K562 (cell line): Measurements from ENCODE around the gene SYS1. TPM values are rescaled to one million over a fixed set of nuclear protein-coding genes. Genes with fewer than 3 reads are reported as not detected.

Experiments
- ATAC-seq: fragments of 200-7000 bp; cut with Tn5 transposase; 3 replicates; pipeline ENCODE4 v1.9.1; 2020; ENCODE audit warnings: moderate library complexity
- BruUV-seq: library from RNA; stranded (reverse); fragments of 400-500 nt; replicated peaks from 2 replicates; lab custom pipeline; 2021; lab: Mats Ljungman, UMichigan
- CTCF ChIA-PET: fragments of 300-600 bp; formaldehyde crosslinking; extraction: SDS; loops from one replicate; lab custom pipeline; 2021; ENCODE audit warnings: low intra/inter-chr PET ratio; lab: Yijun Ruan, JAX
- POLR2A ChIA-PET: fragments of 300-600, 350-650 bp; sonication (Branson Sonifier 250); formaldehyde crosslinking; extraction: SDS; loops from one replicate; lab custom pipeline; 2021; ENCODE audit warnings: antibody characterized with exemption, inconsistent platforms; lab: Yijun Ruan, JAX
- DNase-seq, 4 experiments: peaks; one replicate each; pipeline versions ENCODE4 v3.0.0 to v3.0.0-alpha.2; 2011 to 2018; ENCODE audit warnings: low spot score in 3 of 4, mixed read lengths in 3 of 4; ENCODE audit errors: extremely low read depth in 1 of 4
- FAIRE-seq: peaks from 2 replicates; lab custom pipeline; 2011; peaks lifted over from hg19 to GRCh38; lab: Jason Lieb, UNC
- H2AFZ ChIP-seq: 2 replicates; pipeline ENCODE4 v1.6.0; 2011; ENCODE audit warnings: low read depth, low read length, control low read depth, inconsistent platforms
- H3K27ac ChIP-seq: fragments of 200-600 bp; 3 replicates; pipeline ENCODE4 v1.8.0; 2011; ENCODE audit warnings: low read depth, mild to moderate bottlenecking, control low read depth, inconsistent platforms, low read length, moderate library complexity, mixed read lengths; ENCODE audit errors: extremely low read depth
- H3K27me3 ChIP-seq, 2 experiments: fragments of 300-600 bp in 1 of 2; 2 replicates in 1 of 2; 3 replicates in 1 of 2; pipeline versions ENCODE4 v1.6.0 to v1.8.0; 2011; ENCODE audit warnings: inconsistent platforms in 2 of 2, low read length in 2 of 2, mild to moderate bottlenecking in 1 of 2, mixed read lengths in 1 of 2, moderate library complexity in 1 of 2; ENCODE audit not compliant: control insufficient read depth in 2 of 2, insufficient read depth in 2 of 2
- H3K36me3 ChIP-seq: fragments of 300-600 bp; 3 replicates; pipeline ENCODE4 v1.8.0; 2011; ENCODE audit warnings: mild to moderate bottlenecking, low read length, inconsistent platforms; ENCODE audit not compliant: control insufficient read depth, insufficient read depth
- H3K4me1 ChIP-seq, 2 experiments: fragments of 200-600 bp in 1 of 2; replicated peaks in 1 of 2; 2 replicates in 1 of 2; 3 replicates in 1 of 2; pipeline versions ENCODE4 v1.5.1 to v1.8.0; 2011; ENCODE audit warnings: inconsistent platforms in 2 of 2, low read length in 2 of 2, mild to moderate bottlenecking in 1 of 2, mixed read lengths in 1 of 2, moderate library complexity in 1 of 2; ENCODE audit not compliant: control insufficient read depth in 2 of 2, insufficient read depth in 2 of 2
- H3K4me2 ChIP-seq: 2 replicates; pipeline ENCODE4 v1.6.1; 2011; ENCODE audit warnings: low read length, control low read depth, inconsistent platforms, mixed read lengths; ENCODE audit not compliant: insufficient read depth
- H3K4me3 ChIP-seq: fragments of 200-600 bp; sonication (generic), shearing (Covaris generic); 2 replicates; pipeline ENCODE4 v1.5.1; 2016; ENCODE audit warnings: control low read depth, inconsistent platforms
- H3K79me2 ChIP-seq: fragments of 200-600 bp; 3 replicates; pipeline ENCODE4 v1.8.0; 2011; ENCODE audit warnings: low read length, inconsistent platforms; ENCODE audit not compliant: control insufficient read depth, insufficient read depth
- H3K9ac ChIP-seq, 2 experiments: 2 replicates each; pipeline versions ENCODE4 v1.6.0 to v1.6.1; 2011; ENCODE audit warnings: low read depth in 2 of 2, low read length in 2 of 2, control low read depth in 1 of 2, inconsistent platforms in 1 of 2, mild to moderate bottlenecking in 1 of 2, mixed read lengths in 1 of 2; ENCODE audit not compliant: insufficient read depth in 1 of 2
- H3K9me1 ChIP-seq: one replicate; pipeline ENCODE4 v1.6.0; 2011; ENCODE audit warnings: inconsistent platforms, mild to moderate bottlenecking, low read length, moderate library complexity; ENCODE audit not compliant: control insufficient read depth, insufficient read depth
- H3K9me3 ChIP-seq: replicated peaks from 2 replicates; pipeline ENCODE4 v1.5.1; 2011; ENCODE audit warnings: low read depth, low read length, inconsistent platforms; ENCODE audit not compliant: control insufficient read depth, insufficient read depth
- H4K20me1 ChIP-seq: replicated peaks from 2 replicates; pipeline ENCODE4 v1.6.1; 2011; ENCODE audit warnings: low read length, inconsistent platforms, mixed read lengths; ENCODE audit not compliant: control insufficient read depth, insufficient read depth
- CHAMP1 ChIP-seq: fragments of 450-650 bp; IDR thresholded peaks from 2 replicates; pipeline ENCODE4 v1.6.1; 2016; ENCODE audit warnings: mild to moderate bottlenecking
- CXXC5 ChIP-seq: fragments of 250-450 bp; sonication (Bioruptor Pico); IDR thresholded peaks from 2 replicates; pipeline ENCODE4 v1.8.0; 2022; ENCODE audit warnings: inconsistent platforms, mild to moderate bottlenecking, moderate library complexity
- FOXJ2 ChIP-seq: fragments of 200-800 bp; sonication (Bioruptor generic); IDR thresholded peaks from 2 replicates; pipeline ENCODE4 v1.6.1; 2016; ENCODE audit warnings: missing genetic modification characterization, missing compliant biosample characterization
- HCFC1 ChIP-seq: IDR thresholded peaks from 2 replicates; pipeline ENCODE4 v1.6.1; 2012; ENCODE audit warnings: low read depth, low read length, improper control_type of control experiment
- HDAC2 ChIP-seq: fragments of 450-650 bp; IDR thresholded peaks from 2 replicates; pipeline ENCODE4 v1.6.1; 2016; ENCODE audit warnings: mild to moderate bottlenecking
- ILF3 ChIP-seq: fragments of 450-650 bp; IDR thresholded peaks from 2 replicates; pipeline ENCODE4 v1.6.1; 2018; ENCODE audit warnings: antibody characterized with exemption, mild to moderate bottlenecking, moderate library complexity, borderline replicate concordance
- MXI1 ChIP-seq: IDR thresholded peaks from 2 replicates; pipeline ENCODE4 v1.6.1; 2011; ENCODE audit warnings: low read depth, mild to moderate bottlenecking, improper control_type of control experiment, low read length
- SMAD3 ChIP-seq: fragments of 450-650 bp; formaldehyde crosslinking; conservative IDR thresholded peaks from 2 replicates; pipeline ENCODE4 v1.4.0; 2020; ENCODE audit warnings: mild to moderate bottlenecking
- SMAD4 ChIP-seq: fragments of 250-450 bp; sonication (Bioruptor Pico); conservative IDR thresholded peaks from 2 replicates; pipeline ENCODE4 v1.8.0; 2021; ENCODE audit warnings: inconsistent platforms, mild to moderate bottlenecking, moderate library complexity
- TCF3 ChIP-seq: sonication (generic); formaldehyde crosslinking; IDR thresholded peaks from 2 replicates; pipeline ENCODE4 v1.4.0; 2020; ENCODE audit warnings: mild to moderate bottlenecking, missing genetic modification reagents
- ZNF143 ChIP-seq: sonication (generic); formaldehyde crosslinking; IDR thresholded peaks from 2 replicates; pipeline ENCODE4 v1.9.0; 2022; ENCODE audit warnings: mild to moderate bottlenecking, missing genetic modification reagents
- ZNF444 ChIP-seq: fragments of 250-450 bp; sonication (Bioruptor Pico); IDR thresholded peaks from 2 replicates; pipeline ENCODE4 v1.4.0; 2020; ENCODE audit warnings: mild to moderate bottlenecking, moderate library complexity
- WGBS: fragments of 100-300 bp; shearing (Covaris generic); methylation state at CpG from one replicate; pipeline ENCODE4 v1.1.6; 2016; ENCODE audit warnings: low coverage, mixed read lengths; ENCODE audit not compliant: insufficient coverage; ENCODE audit errors: missing lambda C conversion rate; 5-methylcytosine and 5-hydroxymethylcytosine counted together
- in situ Hi-C: fragments of 300-500 bp; cut with MboI; formaldehyde crosslinking; loops from 4 replicates; pipeline ENCODE4 v1.15.0; 2018; ENCODE audit warnings: inconsistent platforms, mixed read lengths
- intact Hi-C: fragments of 100-400 bp; cut with micrococcal nuclease; formaldehyde crosslinking; loops from 2 replicates; pipeline ENCODE4 v1.14.2; 2022
- polyA plus RNA-seq, 8 experiments: library from polyadenylated mRNA; depleted of rRNA in 4 of 8; stranded (reverse) in 5 of 8; unstranded in 3 of 8; fragments of >200 nt; fragmentation: Nextera tagmentation in 2 of 8; fragmentation: Illumina TruSeq in 1 of 8; extraction: Ambion mirVana in 2 of 8; extraction: Trizol in 1 of 8; gene quantifications; 2 replicates each; pipeline versions ENCODE4 v1.2.1 to v1.2.3, GENCODE V29; 2011 to 2014; ENCODE audit warnings: inconsistent platforms in 1 of 8, missing spikeins in 1 of 8
- total RNA-seq, 7 experiments: library from RNA; depleted of rRNA in 6 of 7; stranded (reverse); fragments of >200 nt in 6 of 7; fragmentation: Illumina TruSeq in 2 of 7; extraction: Trizol in 2 of 7; gene quantifications; 2 replicates each; pipeline versions ENCODE4 v1.2.1 to v1.2.3, GENCODE V29; 2011 to 2021; ENCODE audit warnings: low replicate concordance in 1 of 7
- TF ChIP-seq, protein P1 (sequence below): fragments of 450-650 bp; IDR thresholded peaks from 2 replicates; pipeline ENCODE4 v1.6.1; 2016; ENCODE audit warnings: antibody characterized with exemption
- TF ChIP-seq, protein P2 (sequence below): fragments of 250-450 bp; sonication (Bioruptor Pico); IDR thresholded peaks from 2 replicates; pipeline ENCODE4 v1.8.0; 2022; ENCODE audit warnings: moderate library complexity, mild to moderate bottlenecking, inconsistent platforms

SYS1 gene
- total and polyA plus RNA-seq, 9 of the 15 experiments (the other 6 are each of a cell fraction or from before 2014, with no cell fraction given), result 11.1 to 25.2 (median 17.5) TPM

DNA sequence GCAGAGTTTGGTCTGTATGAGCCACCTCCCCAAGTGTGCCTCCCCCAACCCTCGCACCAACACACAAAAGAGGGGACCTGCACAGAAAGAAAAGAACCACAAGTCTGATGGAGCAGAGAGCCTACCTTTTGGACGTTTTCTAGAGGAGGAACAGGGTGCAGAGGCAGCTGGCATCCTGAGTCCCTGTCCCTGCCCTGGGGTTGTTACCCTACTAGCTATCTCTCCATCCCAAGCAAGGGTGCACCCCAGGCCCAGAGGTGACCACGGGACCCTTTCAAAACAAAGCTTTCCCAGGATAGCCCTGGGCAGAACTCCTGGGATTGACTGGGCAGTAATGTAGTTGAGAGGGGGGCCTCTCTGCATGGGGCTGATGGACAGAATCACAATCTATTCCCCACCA is 45.1 kb upstream of the SYS1 start:
- no peak overlapping the region for H3K4me3 ChIP-seq
- ATAC-seq, result no peak
- DNase-seq, result no peak
- H3K36me3 ChIP-seq, result no peaks in the 10 kb centered on the region
- H3K27me3 ChIP-seq, result peaks cover 10 to 36% of the 10 kb centered on the region in 2 experiments; a peak in 4 of 5 replicates
- intact Hi-C loops (loop anchor here (10.0 kb wide), 1 partner anchor 227 kb away; the partner anchor contains the start of gene EPPIN), in situ Hi-C loops (no loop called here)
- no peak overlapping the region for H3K4me2 ChIP-seq
- no peaks in the 10 kb centered on the region; the same call in 1 of the 2 replicates for H4K20me1 ChIP-seq
- H3K9me1 ChIP-seq, result no peaks in the 10 kb centered on the region
- H3K79me2 ChIP-seq, result no peaks in the 10 kb centered on the region
- no peaks in the 10 kb centered on the region for H3K9me3 ChIP-seq
- no peak overlapping the region for H2AFZ ChIP-seq
- H3K27ac ChIP-seq, result no peak overlapping the region
- H3K4me1 ChIP-seq, result peaks cover 0 to 11% of the 10 kb centered on the region in 2 experiments; a peak in 2 of 5 replicates
- H3K9ac ChIP-seq, result no peak overlapping the region
- TF ChIP-seq TCF3 (CRISPR knock-in tag), result no peak
- no peak for TF ChIP-seq ILF3
- no peak for TF ChIP-seq HCFC1
- TF ChIP-seq FOXJ2 (tag), result no peak
- no peak for TF ChIP-seq HDAC2
- TF ChIP-seq, protein P1, sequence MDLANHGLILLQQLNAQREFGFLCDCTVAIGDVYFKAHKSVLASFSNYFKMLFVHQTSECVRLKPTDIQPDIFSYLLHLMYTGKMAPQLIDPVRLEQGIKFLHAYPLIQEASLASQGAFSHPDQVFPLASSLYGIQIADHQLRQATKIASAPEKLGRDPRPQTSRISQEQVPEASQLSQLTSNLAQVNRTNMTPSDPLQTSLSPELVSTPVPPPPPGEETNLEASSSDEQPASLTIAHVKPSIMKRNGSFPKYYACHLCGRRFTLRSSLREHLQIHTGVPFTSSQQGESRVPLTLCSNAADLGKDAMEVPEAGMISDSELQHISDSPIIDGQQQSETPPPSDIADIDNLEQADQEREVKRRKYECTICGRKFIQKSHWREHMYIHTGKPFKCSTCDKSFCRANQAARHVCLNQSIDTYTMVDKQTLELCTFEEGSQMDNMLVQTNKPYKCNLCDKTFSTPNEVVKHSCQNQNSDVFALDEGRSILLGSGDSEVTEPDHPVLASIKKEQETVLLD, result no peak
- no peak for TF ChIP-seq CXXC5 (CRISPR knock-in tag)
- TF ChIP-seq SMAD3, result no peak
- TF ChIP-seq ZNF143 (CRISPR knock-in tag), result no peak
- TF ChIP-seq CHAMP1, result no peak
- TF ChIP-seq ZNF444, result no peak
- TF ChIP-seq, protein P2, sequence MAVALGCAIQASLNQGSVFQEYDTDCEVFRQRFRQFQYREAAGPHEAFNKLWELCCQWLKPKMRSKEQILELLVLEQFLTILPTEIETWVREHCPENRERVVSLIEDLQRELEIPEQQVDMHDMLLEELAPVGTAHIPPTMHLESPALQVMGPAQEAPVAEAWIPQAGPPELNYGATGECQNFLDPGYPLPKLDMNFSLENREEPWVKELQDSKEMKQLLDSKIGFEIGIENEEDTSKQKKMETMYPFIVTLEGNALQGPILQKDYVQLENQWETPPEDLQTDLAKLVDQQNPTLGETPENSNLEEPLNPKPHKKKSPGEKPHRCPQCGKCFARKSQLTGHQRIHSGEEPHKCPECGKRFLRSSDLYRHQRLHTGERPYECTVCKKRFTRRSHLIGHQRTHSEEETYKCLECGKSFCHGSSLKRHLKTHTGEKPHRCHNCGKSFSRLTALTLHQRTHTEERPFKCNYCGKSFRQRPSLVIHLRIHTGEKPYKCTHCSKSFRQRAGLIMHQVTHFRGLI, result no peak
- no peak for TF ChIP-seq SMAD4 (CRISPR knock-in tag)
- TF ChIP-seq MXI1, result no peak
- TF ChIP-seq, all 486 proteins: peak for 0
- ChIA-PET CTCF (interaction anchor here (0.8 kb wide), 1 partner anchor 453 kb away, joined by 3 read pairs; no protein-coding TSS in a partner anchor), POLR2A (interaction anchor here (0.9 kb wide), 1 partner anchor 132 kb away, joined by 3 read pairs; no protein-coding TSS in a partner anchor)
- BruUV-seq, result no TSS peak
- no peak for FAIRE-seq
- 0% methylated on average over 2 of the region's 3 CpGs for WGBS
